Stomach (tissue), 9 donors: Measurements from ENCODE around the gene CABCOCO1. TPM values are rescaled to one million over a fixed set of nuclear protein-coding genes. Genes with fewer than 3 reads are reported as not detected.

ENCODE experiments used
- DNase-seq, 2 donors: peaks; one replicate each; pipeline versions ENCODE4 v3.0.0 to v3.0.0-alpha.2; 2013 to 2019
- H3K27ac ChIP-seq, 5 donors: fragments of 200-600 bp in 4 of 5; sonication (generic) in 4 of 5; one replicate each; pipeline ENCODE4 v1.5.1; 2013 to 2019; ENCODE audit warnings: mild to moderate bottlenecking in 1 of 5, moderate library complexity in 1 of 5
- H3K27me3 ChIP-seq, 3 donors: fragments of 200-600 bp; sonication (generic); one replicate each; pipeline ENCODE4 v1.5.1; 2017 to 2019; ENCODE audit warnings: mixed run types in 1 of 3
- H3K36me3 ChIP-seq, 4 donors: fragments of 200-600 bp; sonication (generic); 1 replicate in 3 of 4; 2 replicates in 1 of 4; pipeline ENCODE4 v1.5.1; 2016 to 2019
- H3K4me1 ChIP-seq, 4 donors: fragments of 200-600 bp; sonication (generic); one replicate each; pipeline ENCODE4 v1.5.1; 2016 to 2019
- H3K4me3 ChIP-seq, 4 donors: fragments of 200-600 bp; sonication (generic) in 3 of 4; one replicate each; pipeline ENCODE4 v1.5.1; 2016 to 2019; ENCODE audit warnings: mild to moderate bottlenecking in 1 of 4
- H3K9me3 ChIP-seq, 4 donors: fragments of 200-600 bp; sonication (generic); one replicate each; pipeline ENCODE4 v1.5.1; 2016 to 2019
- CTCF ChIP-seq, 7 experiments: fragments of 450-650 bp in 4 of 7; fragments of 200-600 bp in 3 of 7; sonication (generic) in 3 of 7; IDR thresholded peaks; one replicate each; pipeline ENCODE4 v1.5.1; 2016 to 2019; ENCODE audit warnings: antibody characterized with exemption in 7 of 7, control low read depth in 2 of 7, mild to moderate bottlenecking in 1 of 7
- EP300 ChIP-seq: sonication (generic); formaldehyde crosslinking; IDR thresholded peaks from one replicate; pipeline ENCODE4 v1.6.1; 2017; ENCODE audit warnings: antibody characterized with exemption
- POLR2A ChIP-seq, 4 donors: fragments of 450-650 bp; IDR thresholded peaks; one replicate each; pipeline ENCODE4 v1.6.1; 2016; ENCODE audit warnings: antibody characterized with exemption in 4 of 4, control low read depth in 2 of 4, mild to moderate bottlenecking in 1 of 4, moderate library complexity in 1 of 4
- POLR2AphosphoS5 ChIP-seq, 3 donors: sonication (generic); formaldehyde crosslinking; IDR thresholded peaks; one replicate each; pipeline ENCODE4 v1.6.1; 2016; ENCODE audit warnings: antibody characterized with exemption in 3 of 3
- WGBS, 5 donors: extraction: QIAGEN DNeasy Blood & Tissue Kit in 3 of 5; methylation state at CpG; one replicate each; pipeline versions ENCODE4 v1.1.5 to v1.1.7; 2013 to 2018; 5-methylcytosine and 5-hydroxymethylcytosine counted together
- intact Hi-C: fragments of 100-400 bp; cut with DNase I; formaldehyde crosslinking; loops from one replicate; pipeline ENCODE4 v1.15.1; 2023; ENCODE audit warnings: low total_unique reads
- polyA plus RNA-seq, 3 donors: library from polyadenylated mRNA; stranded (reverse); fragments of 200-250 nt; gene quantifications; one replicate each; pipeline ENCODE4 v1.2.3, GENCODE V29; 2013
- total RNA-seq, 5 donors: library from RNA; depleted of rRNA; stranded (reverse); fragments of >200 nt; gene quantifications; one replicate each; pipeline versions ENCODE4 v1.1.0 to v1.2.3, GENCODE V29; 2014 to 2016
- donor health status: healthy with polysubstance abuse.
- donor health status: Bipolar disorder and iron deficiency.
- donor health status: healthy.

CABCOCO1 gene
- total and polyA plus RNA-seq, 8 donors = 0.30 to 2.6 (median 1.3) TPM; not detected in 4

- intact Hi-C loops = no loop called here
Observed at GRCh38 chr10:61642150-61642571, 20.6 kb upstream of the CABCOCO1 start.

GRCh38 chr10:61642676-61643075, 20.1 kb upstream of the CABCOCO1 start:
- Histone ChIP-seq H3K27ac (no peak overlapping the region), H3K4me1 (peaks cover 0 to 10% (median 2%) of the 10 kb centered on the region in 4 donors), H3K9me3 (no peaks in the 10 kb centered on the region), H3K27me3 (no peaks in the 10 kb centered on the region), H3K4me3 (no peak overlapping the region), H3K36me3 (no peaks in the 10 kb centered on the region)
- TF ChIP-seq EP300 (no peak), POLR2AphosphoS5 (IDR thresholded peaks at IDR 0.05) (no peak), CTCF (IDR thresholded peaks at IDR 0.05) (no peak), POLR2A (IDR thresholded peaks at IDR 0.05) (no peak)
- whole genome bisulfite sequencing, 5 donors = 63 to 76% (median 65%) methylated on average over 4 of the region's 4 CpGs
- peak in 1 of 2 donors; percentile 63 for DNase-seq
- intact Hi-C loops = no loop called here

More at GRCh38 chr10:61642150-61642571, 20.6 kb upstream of the CABCOCO1 start:
- TF ChIP-seq POLR2AphosphoS5 (IDR thresholded peaks at IDR 0.05) (no peak), POLR2A (IDR thresholded peaks at IDR 0.05) (no peak), CTCF (IDR thresholded peaks at IDR 0.05) (no peak), EP300 (no peak)
- no peak overlapping the region for H3K27ac ChIP-seq
- no peaks in the 10 kb centered on the region for H3K27me3 ChIP-seq
- no peak overlapping the region for H3K4me3 ChIP-seq
- no peaks in the 10 kb centered on the region for H3K36me3 ChIP-seq
- DNase-seq = no peak
- no peaks in the 10 kb centered on the region for H3K9me3 ChIP-seq
- peaks cover 0 to 10% (median 2%) of the 10 kb centered on the region in 4 donors for H3K4me1 ChIP-seq
- WGBS, 5 donors = 65 to 82% (median 75%) methylated on average over 2 of the region's 2 CpGs

GRCh38 chr10:61643316-61643751, 19.4 kb upstream of the CABCOCO1 start:
- 46 to 79% (median 64%) methylated on average over 1 of the region's 1 CpG for WGBS, 5 donors
- no peak for TF ChIP-seq POLR2AphosphoS5 (IDR thresholded peaks at IDR 0.05)
- no peak for TF ChIP-seq CTCF (IDR thresholded peaks at IDR 0.05)
- no peak for TF ChIP-seq EP300
- TF ChIP-seq POLR2A (IDR thresholded peaks at IDR 0.05) = no peak
- DNase-seq = peak in 1 of 2 donors; percentile 49

GRCh38 chr10:61653699-61654098, 9.0 kb upstream of the CABCOCO1 start:
- intact Hi-C loops = no loop called here
- WGBS, 5 donors = 66 to 81% (median 67%) methylated on average over 2 of the region's 2 CpGs
- H3K27ac ChIP-seq = no peak overlapping the region
- H3K4me1 ChIP-seq = no peaks in the 10 kb centered on the region
- no peak overlapping the region for H3K4me3 ChIP-seq
- no peak for TF ChIP-seq POLR2A (IDR thresholded peaks at IDR 0.05)
- no peak for TF ChIP-seq EP300
- no peak for TF ChIP-seq CTCF (IDR thresholded peaks at IDR 0.05)
- TF ChIP-seq POLR2AphosphoS5 (IDR thresholded peaks at IDR 0.05) = no peak
- no peaks in the 10 kb centered on the region for H3K9me3 ChIP-seq
- no peaks in the 10 kb centered on the region for H3K27me3 ChIP-seq
- no peaks in the 10 kb centered on the region for H3K36me3 ChIP-seq
- no peak for DNase-seq

More at GRCh38 chr10:61643316-61643751, 19.4 kb upstream of the CABCOCO1 start:
- Histone ChIP-seq H3K4me1 (peaks cover 0 to 10% (median 2%) of the 10 kb centered on the region in 4 donors), H3K27me3 (no peaks in the 10 kb centered on the region), H3K27ac (no peak overlapping the region), H3K36me3 (no peaks in the 10 kb centered on the region), H3K9me3 (no peaks in the 10 kb centered on the region), H3K4me3 (no peak overlapping the region)
- intact Hi-C loops = no loop called here
